K562 (cell line): ENCODE data around the gene PPT2. TPM values are rescaled to one million over a fixed set of nuclear protein-coding genes. Genes with fewer than 3 reads are reported as not detected.
A peak's percentile ranks its signal among the peaks of the same experiment; 100 is the strongest.

Source experiments
- ADNP ChIP-seq: fragments of 200-800 bp; sonication (Bioruptor generic); IDR thresholded peaks from 2 replicates; pipeline ENCODE4 v1.6.1; 2016; ENCODE audit warnings: missing genetic modification characterization, missing compliant biosample characterization
- CBFA2T2 ChIP-seq: fragments of 450-650 bp; conservative IDR thresholded peaks from 2 replicates; pipeline ENCODE4 v1.6.1; 2017; ENCODE audit warnings: mild to moderate bottlenecking
- CBX1 ChIP-seq: sonication (generic); IDR thresholded peaks from 2 replicates; pipeline ENCODE4 v1.6.1; 2016; ENCODE audit warnings: antibody characterized with exemption, low read depth, mild to moderate bottlenecking
- CHD4 ChIP-seq: fragments of 200-600 bp; sonication (generic); IDR thresholded peaks from 3 replicates; pipeline ENCODE4 v1.6.1; 2012; ENCODE audit warnings: low read depth, mild to moderate bottlenecking, mixed read lengths, low read length, inconsistent platforms; ENCODE audit not compliant: insufficient read depth, insufficient replicate concordance, poor library complexity, severe bottlenecking
- FOXA1 ChIP-seq: fragments of 450-650 bp; IDR thresholded peaks from 2 replicates; pipeline ENCODE4 v1.6.1; 2016; ENCODE audit warnings: mild to moderate bottlenecking, borderline replicate concordance
- FOXK1 ChIP-seq: sonication (generic); formaldehyde crosslinking; IDR thresholded peaks from 2 replicates; pipeline ENCODE4 v1.8.0; 2022; ENCODE audit warnings: missing genetic modification reagents, mild to moderate bottlenecking, borderline replicate concordance
- KLF6 ChIP-seq: fragments of 250-450 bp; sonication (Bioruptor Pico); IDR thresholded peaks from 2 replicates; pipeline ENCODE4 v1.4.0; 2020; ENCODE audit warnings: mild to moderate bottlenecking, moderate library complexity, borderline replicate concordance
- MECOM ChIP-seq: fragments of 250-450 bp; sonication (Bioruptor Pico); IDR thresholded peaks from 2 replicates; pipeline ENCODE4 v1.8.0; 2022; ENCODE audit warnings: inconsistent platforms
- MNT ChIP-seq, 2 experiments: fragments of 450-650 bp; conservative IDR thresholded peaks; 2 replicates each; pipeline ENCODE4 v1.6.1; 2017; ENCODE audit warnings: mild to moderate bottlenecking in 2 of 2, moderate library complexity in 2 of 2
- RFX5 ChIP-seq: IDR thresholded peaks from 2 replicates; pipeline ENCODE4 v1.6.1; 2011; ENCODE audit warnings: low read depth, mild to moderate bottlenecking, improper control_type of control experiment, low read length
- SMARCA4 ChIP-seq: fragments of 450-650 bp; IDR thresholded peaks from 2 replicates; pipeline ENCODE4 v1.6.1; 2016
- ZBTB40 ChIP-seq, 2 experiments: fragments of 450-650 bp in 1 of 2; sonication (generic) in 1 of 2; formaldehyde crosslinking in 1 of 2; IDR thresholded peaks; 2 replicates each; pipeline versions ENCODE4 v1.7.1 to v1.9.0; 2016 to 2022; ENCODE audit warnings: inconsistent platforms in 1 of 2, mild to moderate bottlenecking in 1 of 2, missing genetic modification reagents in 1 of 2
- ZNF143 ChIP-seq: sonication (generic); formaldehyde crosslinking; IDR thresholded peaks from 2 replicates; pipeline ENCODE4 v1.9.0; 2022; ENCODE audit warnings: mild to moderate bottlenecking, missing genetic modification reagents
- ZNF655 ChIP-seq: fragments of 250-450 bp; sonication (Bioruptor Pico); IDR thresholded peaks from 2 replicates; pipeline ENCODE4 v1.5.0; 2021
- polyA plus RNA-seq, 8 experiments: library from polyadenylated mRNA; depleted of rRNA in 4 of 8; stranded (reverse) in 5 of 8; unstranded in 3 of 8; fragments of >200 nt; fragmentation: Nextera tagmentation in 2 of 8; fragmentation: Illumina TruSeq in 1 of 8; extraction: Ambion mirVana in 2 of 8; extraction: Trizol in 1 of 8; gene quantifications; 2 replicates each; pipeline versions ENCODE4 v1.2.1 to v1.2.3, GENCODE V29; 2011 to 2014; ENCODE audit warnings: inconsistent platforms in 1 of 8, missing spikeins in 1 of 8
- total RNA-seq, 7 experiments: library from RNA; depleted of rRNA in 6 of 7; stranded (reverse); fragments of >200 nt in 6 of 7; fragmentation: Illumina TruSeq in 2 of 7; extraction: Trizol in 2 of 7; gene quantifications; 2 replicates each; pipeline versions ENCODE4 v1.2.1 to v1.2.3, GENCODE V29; 2011 to 2021; ENCODE audit warnings: low replicate concordance in 1 of 7

Gene PPT2
- total and polyA plus RNA-seq, 9 of the 15 experiments (the other 6 are each of a cell fraction or from before 2014, with no cell fraction given), result 27.4 to 98.8 (median 69.9) TPM

GRCh38 chr6:32176476-32177182 is 22.7 kb downstream of the PPT2 start (continued):
- TF ChIP-seq ZBTB40 (IDR thresholded peaks at IDR 0.05) (peak; percentile 10; the same call in 1 of the 2 replicates), ZBTB40 (CRISPR knock-in tag; IDR thresholded peaks at IDR 0.05) (no peak), MNT (conservative IDR thresholded peaks at IDR 0.05) (0 out of 4 replicates have a peak, but pooled peaks of 1 of the 2 experiments have one; percentile 43), ZNF143 (CRISPR knock-in tag) (no peak), CBX1 (no peak), FOXA1 (no peak), KLF6 (CRISPR knock-in tag) (0 out of 2 replicates have a peak, but pooled peaks have one; percentile 60), CBFA2T2 (no peak), MECOM (CRISPR knock-in tag) (no peak), SMARCA4 (0 out of 2 replicates have a peak, but pooled peaks have one; percentile 7), ADNP (no peak), FOXK1 (no peak), CHD4 (no peak), RFX5 (no peak), ZNF655 (CRISPR knock-in tag) (no peak)
